DOHH2 (cell line): ENCODE measurements around the gene NUCB1.
"Not testable (repeated sequence)": the region's sequence is repeated elsewhere in the genome, so short reads cannot be mapped to it uniquely, and the experiment has no call there.

Experiments used
- H3F3A ChIP-seq: fragments of 200-600 bp; sonication (generic), shearing (Covaris generic); 2 replicates; pipeline ENCODE4 v1.6.0; 2016; ENCODE audit warnings: antibody characterized with exemption, mild to moderate bottlenecking; ENCODE audit not compliant: control insufficient read depth, insufficient read depth
- H3K27ac ChIP-seq: fragments of 200-600 bp; sonication (generic); 2 replicates; pipeline ENCODE4 v1.5.1; 2014; ENCODE audit warnings: low read depth, mild to moderate bottlenecking, low read length, moderate library complexity
- H3K27me3 ChIP-seq: fragments of 200-600 bp; sonication (generic); 2 replicates; pipeline ENCODE4 v1.6.1; 2014; ENCODE audit warnings: mild to moderate bottlenecking, low read length, mixed read lengths; ENCODE audit not compliant: control insufficient read depth
- H3K36me3 ChIP-seq: fragments of 200-600 bp; sonication (generic); 2 replicates; pipeline ENCODE4 v1.6.1; 2014; ENCODE audit warnings: mild to moderate bottlenecking, low read length, moderate library complexity, mixed read lengths; ENCODE audit not compliant: control insufficient read depth
- H3K4me1 ChIP-seq: fragments of 200-600 bp; sonication (generic); 2 replicates; pipeline ENCODE4 v1.6.1; 2014; ENCODE audit warnings: mild to moderate bottlenecking, low read length, mixed read lengths; ENCODE audit not compliant: control insufficient read depth
- H3K4me2 ChIP-seq: fragments of 200-600 bp; sonication (generic); 2 replicates; pipeline ENCODE4 v1.6.0; 2014; ENCODE audit warnings: mild to moderate bottlenecking, low read length, moderate library complexity
- H3K4me3 ChIP-seq: fragments of 200-600 bp; sonication (generic); 2 replicates; pipeline ENCODE4 v1.5.1; 2014; ENCODE audit warnings: mild to moderate bottlenecking, low read length, mixed read lengths
- H3K79me2 ChIP-seq: fragments of 200-600 bp; sonication (generic); 2 replicates; pipeline ENCODE4 v1.6.1; 2014; ENCODE audit warnings: mild to moderate bottlenecking, low read length, mixed read lengths; ENCODE audit not compliant: control insufficient read depth
- H3K9me2 ChIP-seq: fragments of 200-600 bp; sonication (generic); replicated peaks from 2 replicates; pipeline ENCODE4 v1.6.1; 2014; ENCODE audit warnings: mild to moderate bottlenecking, low read length, mixed read lengths; ENCODE audit not compliant: control insufficient read depth
- H3K9me3 ChIP-seq: fragments of 200-600 bp; sonication (generic); 2 replicates; pipeline ENCODE4 v1.6.1; 2014; ENCODE audit warnings: antibody characterized with exemption, low read length, mixed read lengths; ENCODE audit not compliant: control insufficient read depth, insufficient read depth
- H4K20me1 ChIP-seq: fragments of 200-600 bp; sonication (generic); 2 replicates; pipeline ENCODE4 v1.6.0; 2014; ENCODE audit warnings: low read depth, mild to moderate bottlenecking, antibody characterized with exemption, low read length, moderate library complexity; ENCODE audit not compliant: control insufficient read depth, insufficient read depth
- CTCF ChIP-seq: fragments of 200-600 bp; sonication (generic); IDR thresholded peaks from one replicate; pipeline ENCODE4 v1.5.1; 2014; ENCODE audit warnings: antibody characterized with exemption, mild to moderate bottlenecking, low read depth, low read length; ENCODE audit not compliant: poor library complexity, severe bottlenecking
- EZH2phosphoT487 ChIP-seq: fragments of 200-600 bp; sonication (generic); IDR thresholded peaks from 2 replicates; pipeline ENCODE4 v1.6.1; 2017; ENCODE audit warnings: borderline replicate concordance, mild to moderate bottlenecking, antibody characterized with exemption, low read length, moderate library complexity, mixed read lengths

Gene NUCB1

GRCh38 chr19:48867123-48867745 is 32.9 kb upstream of the NUCB1 start:
- Histone ChIP-seq H3F3A (no peaks in the 10 kb centered on the region), H4K20me1 (no peaks in the 10 kb centered on the region), H3K79me2 (peaks cover under 1% of the 10 kb centered on the region), H3K9me3 (no peaks in the 10 kb centered on the region), H3K4me3 (no peak overlapping the region), H3K27ac (no peak overlapping the region), H3K9me2 (no peaks in the 10 kb centered on the region), H3K27me3 (no peaks in the 10 kb centered on the region), H3K4me2 (peak overlapping the region; percentile 57; the same call in 1 of the 2 replicates), H3K36me3 (no peaks in the 10 kb centered on the region), H3K4me1 (peaks cover 34% of the 10 kb centered on the region)
- TF ChIP-seq CTCF (no peak), EZH2phosphoT487 (no peak)

GRCh38 chr19:48867746-48868113 is 32.4 kb upstream of the NUCB1 start:
- no peaks in the 10 kb centered on the region for H3K9me2 ChIP-seq
- no peak overlapping the region for H3K27ac ChIP-seq
- peaks cover 5% of the 10 kb centered on the region for H3K36me3 ChIP-seq
- no peaks in the 10 kb centered on the region for H3F3A ChIP-seq
- 0 out of 2 replicates have a peak, but pooled peaks cover 4% of the 10 kb centered on the region for H4K20me1 ChIP-seq
- peaks cover 34% of the 10 kb centered on the region for H3K4me1 ChIP-seq
- H3K4me3 ChIP-seq = peak overlapping the region; percentile 31; the same call in 1 of the 2 replicates
- peaks cover 5% of the 10 kb centered on the region for H3K79me2 ChIP-seq
- TF ChIP-seq CTCF = no peak
- no peak for TF ChIP-seq EZH2phosphoT487
- H3K27me3 ChIP-seq = no peaks in the 10 kb centered on the region
- H3K4me2 ChIP-seq = peak overlapping the region; percentile 40
- H3K9me3 ChIP-seq = no peaks in the 10 kb centered on the region

GRCh38 chr19:48868114-48868886 is 31.8 kb upstream of the NUCB1 start, which contains the start of gene PLEKHA4:
PLEKHA4 (minus strand) TSS chr19:48868617; CDS start chr19:48867620, 997 bp downstream.
- no peaks in the 10 kb centered on the region for H3K9me2 ChIP-seq
- no peaks in the 10 kb centered on the region for H3K27me3 ChIP-seq
- H3K79me2 ChIP-seq = peaks cover 11% of the 10 kb centered on the region
- peak within 1 kb of the TSS; percentile 40 for H3K4me2 ChIP-seq
- H3F3A ChIP-seq = peaks cover 3% of the 10 kb centered on the region
- peak within 1 kb of the TSS; percentile 31 for H3K4me3 ChIP-seq
- peaks cover 7% of the 10 kb centered on the region; the same call in 1 of the 2 replicates for H4K20me1 ChIP-seq
- no peak within 1 kb of the TSS for H3K27ac ChIP-seq
- H3K9me3 ChIP-seq = no peaks in the 10 kb centered on the region
- H3K4me1 ChIP-seq = peaks cover 35% of the 10 kb centered on the region
- no peak for TF ChIP-seq EZH2phosphoT487
- H3K36me3 ChIP-seq = peaks cover 10% of the 10 kb centered on the region

- Histone ChIP-seq H3K79me2 (peaks cover 28% of the 10 kb centered on the region), H3K9me3 (no peaks in the 10 kb centered on the region), H3K27me3 (no peaks in the 10 kb centered on the region), H3F3A (peaks cover 21% of the 10 kb centered on the region), H3K4me3 (no peak overlapping the region), H3K4me2 (no peak overlapping the region), H3K27ac (no peak overlapping the region), H4K20me1 (peaks cover 16% of the 10 kb centered on the region; the same call in 1 of the 2 replicates), H3K36me3 (peaks cover 27% of the 10 kb centered on the region), H3K9me2 (no peaks in the 10 kb centered on the region), H3K4me1 (peaks cover 46% of the 10 kb centered on the region)
- no peak for TF ChIP-seq EZH2phosphoT487
- no peak for TF ChIP-seq CTCF
Measured at GRCh38 chr19:48870048-48870447, 30.1 kb upstream of the NUCB1 start.

- H4K20me1 ChIP-seq = peaks cover 16% of the 10 kb centered on the region; the same call in 1 of the 2 replicates
- H3K27me3 ChIP-seq, H3K9me3 ChIP-seq, H3K9me2 ChIP-seq, H3K27ac ChIP-seq: not testable (repeated sequence)
- peak overlapping the region; percentile 100; the same call in 1 of the 2 replicates for H3K4me3 ChIP-seq
- H3K79me2 ChIP-seq = peaks cover 32% of the 10 kb centered on the region
- H3K36me3 ChIP-seq = peaks cover 40% of the 10 kb centered on the region
- peak overlapping the region; percentile 92 for H3K4me2 ChIP-seq
- peaks cover 50% of the 10 kb centered on the region for H3K4me1 ChIP-seq
- peaks cover 34% of the 10 kb centered on the region for H3F3A ChIP-seq
Measured at GRCh38 chr19:48871471-48872181, 28.5 kb upstream of the NUCB1 start.
